ENCODE measurements around the gene LRRC49. TPM values are rescaled to one million over a fixed set of nuclear protein-coding genes. Genes with fewer than 3 reads are reported as not detected.
"Not testable (repeated sequence)": the region's sequence is repeated elsewhere in the genome, so short reads cannot be mapped to it uniquely, and the experiment has no call there.

The LRRC49 gene
- total RNA-seq, 4 donors from 2014 or later, result 3.3 to 12.6 (median 3.6) TPM

DNA sequence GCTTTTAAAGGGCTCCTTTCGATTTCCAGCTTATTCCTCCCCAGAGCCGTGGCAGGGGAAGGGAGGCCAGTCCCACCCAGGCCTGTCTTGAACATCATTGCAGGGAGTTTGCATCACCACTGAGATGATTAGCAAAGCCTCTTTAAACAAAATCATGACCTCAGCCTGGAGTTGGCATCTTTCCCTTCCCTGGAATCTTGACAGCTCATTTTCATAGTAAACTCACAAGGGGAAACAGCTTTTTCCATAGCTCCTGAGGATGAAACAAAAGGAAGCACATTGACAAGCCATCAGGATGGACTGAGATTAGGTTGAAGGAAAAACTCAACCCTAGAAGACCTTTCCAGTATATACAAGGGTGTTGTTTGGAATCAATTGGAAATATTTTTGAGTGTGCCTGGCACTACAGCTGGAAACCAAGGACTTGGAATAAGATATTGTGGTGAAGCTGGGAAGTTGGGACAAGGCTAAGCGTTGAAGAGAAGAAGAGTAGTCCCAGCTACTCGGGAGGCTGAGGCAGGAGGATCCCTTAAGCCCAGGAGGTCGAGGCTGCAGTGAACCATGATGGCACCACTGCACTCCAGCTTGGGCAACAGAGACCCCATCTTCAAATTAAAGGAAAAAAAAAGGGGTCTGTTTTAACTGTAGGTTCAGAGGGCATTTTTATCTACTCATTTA lies 35.6 kb upstream of the LRRC49 start:
- H3K36me3 ChIP-seq, result no peaks in the 10 kb centered on the region
- peaks cover 3% of the 10 kb centered on the region for H3K27me3 ChIP-seq
- H3K27ac ChIP-seq, result peak overlapping the region; percentile 42
- peak in 2 of 3 donors; percentile 36 to 88 for TF ChIP-seq POLR2AphosphoS5 (IDR thresholded peaks at IDR 0.05)
- TF ChIP-seq, protein P1, sequence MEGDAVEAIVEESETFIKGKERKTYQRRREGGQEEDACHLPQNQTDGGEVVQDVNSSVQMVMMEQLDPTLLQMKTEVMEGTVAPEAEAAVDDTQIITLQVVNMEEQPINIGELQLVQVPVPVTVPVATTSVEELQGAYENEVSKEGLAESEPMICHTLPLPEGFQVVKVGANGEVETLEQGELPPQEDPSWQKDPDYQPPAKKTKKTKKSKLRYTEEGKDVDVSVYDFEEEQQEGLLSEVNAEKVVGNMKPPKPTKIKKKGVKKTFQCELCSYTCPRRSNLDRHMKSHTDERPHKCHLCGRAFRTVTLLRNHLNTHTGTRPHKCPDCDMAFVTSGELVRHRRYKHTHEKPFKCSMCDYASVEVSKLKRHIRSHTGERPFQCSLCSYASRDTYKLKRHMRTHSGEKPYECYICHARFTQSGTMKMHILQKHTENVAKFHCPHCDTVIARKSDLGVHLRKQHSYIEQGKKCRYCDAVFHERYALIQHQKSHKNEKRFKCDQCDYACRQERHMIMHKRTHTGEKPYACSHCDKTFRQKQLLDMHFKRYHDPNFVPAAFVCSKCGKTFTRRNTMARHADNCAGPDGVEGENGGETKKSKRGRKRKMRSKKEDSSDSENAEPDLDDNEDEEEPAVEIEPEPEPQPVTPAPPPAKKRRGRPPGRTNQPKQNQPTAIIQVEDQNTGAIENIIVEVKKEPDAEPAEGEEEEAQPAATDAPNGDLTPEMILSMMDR (IDR thresholded peaks at IDR 0.05), result no peak
- H3K4me3 ChIP-seq, result no peak overlapping the region
- H3K4me1 ChIP-seq, result peaks cover 42% of the 10 kb centered on the region
- H3K9me3 ChIP-seq, result no peaks in the 10 kb centered on the region
- peak in 1 of 2 donors; percentile 89 for DNase-seq (ENCODE audit: low spot score in 2 of 2)
- 53% methylated on average over 5 of the region's 5 CpGs for WGBS

DNA sequence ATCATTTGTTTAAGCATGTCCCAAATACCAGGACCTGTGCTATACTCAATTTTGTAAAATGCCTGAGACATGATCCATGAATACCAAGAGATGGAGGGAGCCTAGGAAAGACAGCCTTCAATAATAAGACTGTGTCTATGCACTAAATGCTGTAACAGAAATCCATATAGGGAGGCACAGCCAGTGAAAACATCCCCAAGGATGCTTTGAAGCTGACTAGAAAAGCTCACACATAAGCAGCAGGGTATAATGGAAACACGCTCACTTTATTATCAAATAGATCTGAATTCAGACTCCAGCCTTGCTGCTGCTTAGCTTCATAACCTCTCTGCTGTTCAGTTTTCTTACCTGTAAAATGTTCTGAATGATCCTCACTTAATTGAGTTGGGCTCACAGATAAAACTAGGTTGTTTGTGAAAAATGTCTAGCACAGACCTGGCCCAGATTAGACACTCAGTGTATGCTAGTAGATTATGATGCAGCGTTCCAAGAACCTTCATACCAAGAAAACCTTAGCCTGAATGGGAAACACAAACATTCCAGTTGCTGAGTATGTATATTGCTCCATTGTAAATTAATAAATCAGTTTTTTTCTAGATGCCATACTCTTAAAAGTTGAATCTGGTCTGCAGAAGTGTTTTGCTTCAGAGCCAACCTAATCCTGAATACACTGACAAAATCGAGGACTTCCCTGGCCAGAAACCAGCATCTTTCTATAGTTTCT lies 34.9 kb upstream of the LRRC49 start:
- H3K36me3 ChIP-seq, result no peaks in the 10 kb centered on the region
- H3K4me1 ChIP-seq, result peaks cover 36% of the 10 kb centered on the region
- H3K27me3 ChIP-seq, result peaks cover 3% of the 10 kb centered on the region
- H3K9me3 ChIP-seq, result no peaks in the 10 kb centered on the region
- H3K4me3 ChIP-seq, result no peak overlapping the region
- no peak for DNase-seq (ENCODE audit: low spot score in 2 of 2)
- 77% methylated on average over 3 of the region's 3 CpGs for WGBS
- TF ChIP-seq, protein P1 (IDR thresholded peaks at IDR 0.05), result no peak
- TF ChIP-seq POLR2A (IDR thresholded peaks at IDR 0.05), result no peak
- no peak for TF ChIP-seq EP300 (IDR thresholded peaks at IDR 0.05)
- TF ChIP-seq POLR2AphosphoS5 (IDR thresholded peaks at IDR 0.05), result no peak
- no peak overlapping the region for H3K27ac ChIP-seq

DNA sequence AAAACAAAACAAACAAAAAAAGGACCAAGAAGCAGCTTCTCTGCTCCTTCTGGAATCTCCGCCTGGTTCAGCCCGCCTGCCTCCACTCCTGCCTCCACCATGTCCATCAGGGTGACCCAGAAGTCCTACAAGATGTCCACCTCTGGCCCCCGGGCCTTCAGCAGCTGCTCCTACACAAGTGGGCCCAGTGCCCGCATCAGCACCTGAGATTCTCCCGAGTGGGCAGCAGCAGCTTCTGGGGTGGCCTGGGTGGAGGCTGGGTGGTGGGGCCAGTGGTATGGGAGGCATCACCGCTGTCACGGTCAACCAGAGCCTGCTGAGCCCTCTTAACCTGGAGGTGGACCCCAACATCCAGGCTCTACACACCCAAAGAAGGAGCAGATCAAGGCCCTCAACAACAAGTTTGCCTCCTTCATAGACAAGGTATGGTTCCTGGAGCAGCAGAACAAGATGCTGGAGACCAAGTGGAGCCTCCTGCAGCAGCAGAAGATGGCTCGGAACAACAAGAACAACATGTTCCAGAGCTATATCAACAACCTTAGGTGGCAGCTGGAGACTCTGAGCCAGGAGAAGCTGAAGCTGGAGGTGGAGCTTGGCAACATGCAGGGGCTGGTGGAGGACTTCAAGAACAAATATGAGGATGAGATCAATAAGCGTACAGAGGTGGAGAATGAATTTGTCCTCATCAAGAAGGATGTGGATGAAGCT lies 33.9 kb upstream of the LRRC49 start:
- H3K9me3 ChIP-seq; DNase-seq (ENCODE audit: low spot score in 2 of 2); H3K36me3 ChIP-seq; H3K27me3 ChIP-seq; H3K27ac ChIP-seq; H3K4me3 ChIP-seq: not testable (repeated sequence)
- WGBS, result 94% methylated on average over 7 of the region's 9 CpGs
- peaks cover 31% of the 10 kb centered on the region for H3K4me1 ChIP-seq

DNA sequence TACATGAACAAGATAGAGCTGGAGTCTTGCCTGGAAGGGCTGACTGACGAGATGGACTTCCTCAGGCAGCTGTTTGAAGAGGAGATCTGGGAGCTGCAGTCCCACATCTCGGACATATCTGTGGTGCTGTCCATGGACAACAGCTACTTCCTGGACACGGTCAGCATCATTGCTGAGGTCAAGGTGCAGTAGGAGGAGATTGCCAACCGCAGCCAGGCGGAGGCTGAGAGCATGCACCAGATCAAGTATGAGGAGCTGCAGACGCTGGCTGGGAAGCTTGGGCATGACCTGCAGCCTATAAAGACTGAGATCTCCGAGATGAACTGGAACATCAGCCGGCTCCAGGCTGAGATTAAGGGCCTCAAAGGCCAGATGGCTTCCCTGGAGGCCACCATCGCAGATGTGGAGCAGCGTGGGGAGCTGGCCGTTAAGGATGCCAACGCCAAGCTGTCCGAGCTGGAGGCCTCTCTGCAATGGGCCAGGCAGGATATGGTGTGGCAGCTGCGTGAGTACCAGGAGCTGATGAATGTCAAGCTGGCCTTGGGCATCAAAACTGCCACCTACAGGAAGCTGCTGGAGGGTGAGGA lies 33.2 kb upstream of the LRRC49 start:
- Histone ChIP-seq H3K4me3 (no peak overlapping the region), H3K4me1 (peaks cover 31% of the 10 kb centered on the region), H3K27me3 (no peaks in the 10 kb centered on the region), H3K36me3 (no peaks in the 10 kb centered on the region), H3K9me3 (no peaks in the 10 kb centered on the region), H3K27ac (no peak overlapping the region)
- DNase-seq (ENCODE audit: low spot score in 2 of 2), result no peak
- WGBS, result 91% methylated on average over 14 of the region's 14 CpGs
- TF ChIP-seq, protein P1 (IDR thresholded peaks at IDR 0.05), result no peak
- TF ChIP-seq POLR2AphosphoS5 (IDR thresholded peaks at IDR 0.05) (no peak), POLR2A (IDR thresholded peaks at IDR 0.05) (no peak), EP300 (IDR thresholded peaks at IDR 0.05) (no peak)

DNA sequence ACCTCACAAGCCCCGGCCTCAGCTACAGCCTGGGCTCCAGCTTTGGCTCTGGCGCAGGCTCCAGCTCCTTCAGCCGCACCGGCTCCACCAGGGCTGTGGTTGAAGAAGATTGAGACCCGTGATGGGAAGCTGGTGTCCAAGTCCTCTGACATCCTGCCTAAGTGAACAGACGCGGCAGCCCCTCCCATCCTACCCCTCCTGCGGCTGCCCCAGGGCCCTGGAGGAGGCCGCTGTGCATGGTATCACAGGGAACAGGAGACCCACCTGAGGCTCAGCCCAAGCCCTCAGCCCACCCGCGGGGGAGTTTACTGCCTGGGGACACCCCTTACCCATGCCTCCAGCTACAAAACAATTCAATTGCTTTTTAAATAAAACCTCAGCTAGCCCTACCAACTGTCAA lies 32.6 kb upstream of the LRRC49 start:
- no peak for TF ChIP-seq POLR2AphosphoS5 (IDR thresholded peaks at IDR 0.05)
- no peak for TF ChIP-seq EP300 (IDR thresholded peaks at IDR 0.05)
- TF ChIP-seq POLR2A (IDR thresholded peaks at IDR 0.05), result no peak
- TF ChIP-seq, protein P1 (IDR thresholded peaks at IDR 0.05), result no peak
- H3K4me1 ChIP-seq, result peaks cover 27% of the 10 kb centered on the region
- H3K36me3 ChIP-seq, result no peaks in the 10 kb centered on the region
- 94% methylated on average over 7 of the region's 11 CpGs for WGBS
- DNase-seq (ENCODE audit: low spot score in 2 of 2), result no peak
- no peak overlapping the region for H3K27ac ChIP-seq
- H3K4me3 ChIP-seq, result no peak overlapping the region
- no peaks in the 10 kb centered on the region for H3K27me3 ChIP-seq
- no peaks in the 10 kb centered on the region for H3K9me3 ChIP-seq
